Articular chondrocyte of knee joint (primary cell): ENCODE data around the gene TKFC. TPM values are rescaled to one million over a fixed set of nuclear protein-coding genes. Genes with fewer than 3 reads are reported as not detected.

Experiments used
- total RNA-seq: library from RNA; depleted of rRNA; stranded (reverse); fragments of >200 nt; gene quantifications from 2 replicates; pipeline ENCODE4 v1.2.3, GENCODE V29; 2012

The TKFC gene
- 21.8 and 27.8 TPM in 2 replicates for total RNA-seq

GRCh38 chr11:61332797-61333549 is at the start of gene TKFC, which contains the start of gene DDB1:
TKFC (plus strand) TSS chr11:61333228; CDS start chr11:61334729, 1,501 bp downstream.
DDB1 (minus strand) TSS chr11:61333105; CDS start chr11:61332968, 137 bp downstream.

GRCh38 chr11:61294717-61295595 is 38.1 kb upstream of the TKFC start, which contains the start of gene VWCE:
VWCE (minus strand) TSS chr11:61295316; CDS start chr11:61295037, 279 bp downstream.

GRCh38 chr11:61361741-61362541 is 28.9 kb downstream of the TKFC start, which contains the start of the genes CYB561A3 and TMEM138:
CYB561A3 (minus strand) TSS chr11:61361882; CDS start chr11:61356713, 5,169 bp downstream.
TMEM138 (plus strand) TSS chr11:61362374; CDS start chr11:61364391, 2,017 bp downstream.

Other genes starting within 250 kb of the TKFC start
- gene CD5, start 230.7 kb upstream of the TKFC start, total RNA-seq: not detected in 2 replicates
- 16.6 and 17.5 TPM in 2 replicates for gene VPS37C, start 171.8 kb upstream of the TKFC start, total RNA-seq
- 0.39 and 0.54 TPM in 2 replicates for gene PGA3, start 129.7 kb upstream of the TKFC start, total RNA-seq
- gene PGA4, start 110.9 kb upstream of the TKFC start, total RNA-seq: 0.13 and 0.32 TPM in 2 replicates
- not detected in 2 replicates for gene PGA5, start 92.1 kb upstream of the TKFC start, total RNA-seq
- 0.86 and 1.3 TPM in 2 replicates for gene VWCE, start 37.9 kb upstream of the TKFC start, total RNA-seq
- gene DDB1, start 123 bp upstream of the TKFC start, total RNA-seq: 231 and 232 TPM in 2 replicates
- gene CYB561A3, start 28.7 kb downstream of the TKFC start, total RNA-seq: 34.0 and 37.1 TPM in 2 replicates
- 22.3 and 31.6 TPM in 2 replicates for gene TMEM138, start 29.1 kb downstream of the TKFC start, total RNA-seq
- 9.9 and 13.7 TPM in 2 replicates for gene TMEM216, start 59.4 kb downstream of the TKFC start, total RNA-seq
- gene CPSF7, start 96.7 kb downstream of the TKFC start, total RNA-seq: 34.3 and 35.8 TPM in 2 replicates
- 44.9 and 63.3 TPM in 2 replicates for gene SDHAF2, start 96.9 kb downstream of the TKFC start, total RNA-seq
- under 0.01 TPM in 1 of 2 replicates, not detected in the other for gene LRRC10B, start 175.5 kb downstream of the TKFC start, total RNA-seq
- 3.4 and 4.3 TPM in 2 replicates for gene SYT7, start 247.8 kb downstream of the TKFC start, total RNA-seq